Endothelial cell of umbilical vein (primary cell): ENCODE data around the gene CYP4F22. TPM values are rescaled to one million over a fixed set of nuclear protein-coding genes. Genes with fewer than 3 reads are reported as not detected.
A peak's percentile ranks its signal among the peaks of the same experiment; 100 is the strongest.

ENCODE experiments used
- BruUV-seq: library from RNA; stranded (reverse); fragments of 400-500 nt; replicated peaks from 2 replicates; lab custom pipeline; 2021; lab: Mats Ljungman, UMichigan
- CTCF ChIA-PET: fragments of 300-600, 350-600 bp; sonication (Branson Sonifier 250); formaldehyde crosslinking; loops from one replicate; lab custom pipeline; 2021; ENCODE audit warnings: antibody characterized with exemption, inconsistent platforms; lab: Charles Lee
- POLR2A ChIA-PET: fragments of 300-600, 350-600 bp; sonication (Branson Sonifier 250); formaldehyde crosslinking; loops from one replicate; lab custom pipeline; 2021; ENCODE audit warnings: antibody characterized with exemption, inconsistent platforms; lab: Charles Lee
- DNase-seq: peaks from one replicate; pipeline ENCODE4 v3.0.0-alpha.2; 2011; ENCODE audit warnings: low read depth, low spot score
- FAIRE-seq: peaks from 2 replicates; lab custom pipeline; 2011; peaks lifted over from hg19 to GRCh38; lab: Jason Lieb, UNC
- H2AFZ ChIP-seq: 2 replicates; pipeline ENCODE4 v1.6.0; 2012; ENCODE audit warnings: low read depth, low read length, control low read depth, inconsistent platforms
- H3K27ac ChIP-seq: 2 replicates; pipeline ENCODE4 v1.5.1; 2011; ENCODE audit warnings: low read depth, mild to moderate bottlenecking, control low read depth, low read length, moderate library complexity; ENCODE audit not compliant: insufficient read depth
- H3K27me3 ChIP-seq, 2 experiments: 2 replicates each; pipeline versions ENCODE4 v1.6.0 to v1.6.1; 2011; ENCODE audit warnings: low read length in 2 of 2, mixed read lengths in 1 of 2; ENCODE audit not compliant: control insufficient read depth in 2 of 2, insufficient read depth in 2 of 2
- H3K36me3 ChIP-seq, 2 experiments: 2 replicates in 1 of 2; 3 replicates in 1 of 2; pipeline ENCODE4 v1.5.1; 2011; ENCODE audit warnings: low read length in 2 of 2, mild to moderate bottlenecking in 1 of 2, moderate library complexity in 1 of 2; ENCODE audit not compliant: control insufficient read depth in 2 of 2, insufficient read depth in 2 of 2; ENCODE audit errors: extremely low read depth in 1 of 2
- H3K4me1 ChIP-seq: 3 replicates; pipeline ENCODE4 v1.5.1; 2011; ENCODE audit warnings: mild to moderate bottlenecking, low read length; ENCODE audit not compliant: control insufficient read depth, insufficient read depth; ENCODE audit errors: extremely low read depth
- H3K4me2 ChIP-seq: 2 replicates; pipeline ENCODE4 v1.6.1; 2011; ENCODE audit warnings: low read length, control low read depth, mixed read lengths; ENCODE audit not compliant: insufficient read depth
- H3K4me3 ChIP-seq, 3 experiments: fragments of 200-600 bp in 1 of 3; sonication (generic), shearing (Covaris generic) in 1 of 3; replicated peaks in 1 of 3; 2 replicates each; pipeline ENCODE4 v1.5.1; 2011 to 2016; ENCODE audit warnings: control low read depth in 3 of 3, low read length in 3 of 3, mild to moderate bottlenecking in 2 of 3, inconsistent platforms in 1 of 3, low read depth in 1 of 3, moderate library complexity in 1 of 3; ENCODE audit not compliant: insufficient read depth in 1 of 3
- H3K79me2 ChIP-seq: 2 replicates; pipeline ENCODE4 v1.6.0; 2012; ENCODE audit warnings: low read length, inconsistent platforms; ENCODE audit not compliant: control insufficient read depth, insufficient read depth
- H3K9ac ChIP-seq: replicated peaks from 2 replicates; pipeline ENCODE3; 2011; ENCODE audit warnings: low read length, control low read depth; ENCODE audit not compliant: insufficient read depth; ENCODE audit errors: extremely low read depth
- H3K9me1 ChIP-seq: replicated peaks from 3 replicates; pipeline ENCODE4 v1.6.0; 2011; ENCODE audit warnings: mild to moderate bottlenecking, low read length; ENCODE audit not compliant: control insufficient read depth, insufficient read depth; ENCODE audit errors: extremely low read depth
- H3K9me3 ChIP-seq: replicated peaks from 2 replicates; pipeline ENCODE4 v1.5.1; 2012; ENCODE audit warnings: low read length, inconsistent platforms; ENCODE audit not compliant: control insufficient read depth, insufficient read depth
- H4K20me1 ChIP-seq: replicated peaks from 2 replicates; pipeline ENCODE3; 2011; ENCODE audit warnings: mild to moderate bottlenecking, low read length; ENCODE audit not compliant: control insufficient read depth, insufficient read depth; ENCODE audit errors: extremely low read depth
- EZH2 ChIP-seq: IDR thresholded peaks from 2 replicates; pipeline ENCODE4 v1.6.1; 2012; ENCODE audit warnings: borderline replicate concordance, low read depth, mild to moderate bottlenecking, moderate library complexity, low read length, inconsistent platforms; ENCODE audit not compliant: severe bottlenecking
- FOS ChIP-seq: IDR thresholded peaks from 2 replicates; pipeline ENCODE4 v1.6.1; 2011; ENCODE audit warnings: mild to moderate bottlenecking, low read length, moderate library complexity, borderline replicate concordance; ENCODE audit not compliant: insufficient read depth
- GATA2 ChIP-seq: IDR thresholded peaks from 2 replicates; pipeline ENCODE4 v1.7.0; 2011; ENCODE audit warnings: low read depth, mild to moderate bottlenecking, moderate library complexity, mixed read lengths, low read length; ENCODE audit not compliant: insufficient read length, insufficient read depth
- JUN ChIP-seq: IDR thresholded peaks from 2 replicates; pipeline ENCODE4 v1.6.1; 2011; ENCODE audit warnings: borderline replicate concordance, low read depth; ENCODE audit not compliant: insufficient read length, insufficient read depth
- MAX ChIP-seq: IDR thresholded peaks from 2 replicates; pipeline ENCODE4 v1.6.1; 2011; ENCODE audit not compliant: insufficient read depth, insufficient read length
- MYC ChIP-seq: IDR thresholded peaks from one replicate; pipeline ENCODE4 v1.6.1; 2011; ENCODE audit warnings: mild to moderate bottlenecking, low read depth, low read length
- POLR2A ChIP-seq: IDR thresholded peaks from 2 replicates; pipeline ENCODE4 v1.6.1; 2012; ENCODE audit warnings: low read depth, mild to moderate bottlenecking, control low read depth, low read length
- POLR2AphosphoS5 ChIP-seq: IDR thresholded peaks from 2 replicates; pipeline ENCODE4 v1.6.1; 2012; ENCODE audit warnings: low read depth, mild to moderate bottlenecking, control low read depth, low read length, moderate library complexity; ENCODE audit not compliant: insufficient read depth
- dilution Hi-C: fragments of 300-500 bp; cut with MboI; formaldehyde crosslinking; loops from one replicate; pipeline ENCODE4 v1.15.0; 2019; ENCODE audit warnings: low sequenced_read_pairs; ENCODE audit not compliant: extremely low pct_ligation_motif_present
- intact Hi-C: fragments of 100-400 bp; cut with micrococcal nuclease; formaldehyde crosslinking; loops from one replicate; pipeline ENCODE4 v1.10.0; 2022
- polyA plus RNA-seq, 4 experiments: library from polyadenylated mRNA; depleted of rRNA in 3 of 4; stranded (reverse) in 3 of 4; unstranded in 1 of 4; fragments of >200 nt; gene quantifications; 2 replicates each; pipeline versions ENCODE4 v1.2.1 to v1.2.3, GENCODE V29; 2011 to 2012; ENCODE audit warnings: missing spikeins in 1 of 4
- total RNA-seq: library from RNA; stranded (reverse); gene quantifications from 2 replicates; pipeline ENCODE4 v1.2.3, GENCODE V29; 2021
- TF ChIP-seq, protein P1 (sequence below), 2 donors: IDR thresholded peaks; 1 replicate in 1 of 2; 2 replicates in 1 of 2; pipeline ENCODE4 v1.5.1; 2011; ENCODE audit warnings: low read length in 2 of 2, mild to moderate bottlenecking in 2 of 2, moderate library complexity in 2 of 2, control low read depth in 1 of 2, inconsistent platforms in 1 of 2, low read depth in 1 of 2; ENCODE audit not compliant: insufficient read depth in 1 of 2; ENCODE audit errors: extremely low read depth in 1 of 2

The CYP4F22 gene
- total and polyA plus RNA-seq, 2 donors (not counting 3 experiments of a cell fraction or from before 2014, with no cell fraction given): not detected

DNA sequence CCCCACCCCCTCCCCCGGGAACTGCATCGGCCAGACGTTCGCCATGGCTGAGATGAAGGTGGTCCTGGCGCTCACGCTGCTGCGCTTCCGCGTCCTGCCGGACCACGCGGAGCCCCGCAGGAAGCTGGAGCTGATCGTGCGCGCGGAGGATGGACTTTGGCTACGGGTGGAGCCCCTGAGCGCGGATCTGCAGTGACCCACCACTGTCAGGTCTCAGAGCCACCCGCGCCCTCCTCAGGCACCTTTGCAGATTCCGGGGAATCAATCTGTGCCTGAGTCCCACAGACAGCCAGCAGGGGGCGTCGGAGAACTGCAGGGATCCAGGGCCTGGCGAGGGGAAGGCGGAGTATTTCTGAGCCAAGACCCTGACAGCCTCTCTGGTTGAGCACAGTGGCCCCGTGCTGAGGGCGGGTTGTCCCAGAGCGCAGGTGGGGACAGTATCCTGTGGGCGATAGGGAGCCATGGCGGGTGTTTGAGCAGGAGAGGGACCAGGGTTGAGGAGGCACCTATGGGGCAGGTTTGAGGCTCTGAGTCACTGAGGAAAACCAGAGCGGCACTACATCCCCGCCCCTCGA lies 76.3 kb downstream of the CYP4F22 start:
- Histone ChIP-seq H3K4me3 (no peak overlapping the region), H3K27ac (no peak overlapping the region), H3K9me3 (no peaks in the 10 kb centered on the region), H3K27me3 (no peaks in the 10 kb centered on the region), H3K79me2 (no peaks in the 10 kb centered on the region), H4K20me1 (no peaks in the 10 kb centered on the region), H3K9me1 (no peaks in the 10 kb centered on the region), H3K4me1 (no peaks in the 10 kb centered on the region), H3K9ac (no peak overlapping the region), H3K36me3 (no peaks in the 10 kb centered on the region), H3K4me2 (no peak overlapping the region), H2AFZ (peak overlapping the region; percentile 73)
- FAIRE-seq: peak; percentile 74
- dilution Hi-C loops (no loop called here), intact Hi-C loops (loop anchor here (1.0 kb wide), 2 partner anchors 285 to 598 kb away; no protein-coding TSS in a partner anchor)
- POLR2A ChIA-PET: no interaction called here
- no TSS peak for BruUV-seq
- CTCF ChIA-PET: no interaction called here
- TF ChIP-seq, protein P1, sequence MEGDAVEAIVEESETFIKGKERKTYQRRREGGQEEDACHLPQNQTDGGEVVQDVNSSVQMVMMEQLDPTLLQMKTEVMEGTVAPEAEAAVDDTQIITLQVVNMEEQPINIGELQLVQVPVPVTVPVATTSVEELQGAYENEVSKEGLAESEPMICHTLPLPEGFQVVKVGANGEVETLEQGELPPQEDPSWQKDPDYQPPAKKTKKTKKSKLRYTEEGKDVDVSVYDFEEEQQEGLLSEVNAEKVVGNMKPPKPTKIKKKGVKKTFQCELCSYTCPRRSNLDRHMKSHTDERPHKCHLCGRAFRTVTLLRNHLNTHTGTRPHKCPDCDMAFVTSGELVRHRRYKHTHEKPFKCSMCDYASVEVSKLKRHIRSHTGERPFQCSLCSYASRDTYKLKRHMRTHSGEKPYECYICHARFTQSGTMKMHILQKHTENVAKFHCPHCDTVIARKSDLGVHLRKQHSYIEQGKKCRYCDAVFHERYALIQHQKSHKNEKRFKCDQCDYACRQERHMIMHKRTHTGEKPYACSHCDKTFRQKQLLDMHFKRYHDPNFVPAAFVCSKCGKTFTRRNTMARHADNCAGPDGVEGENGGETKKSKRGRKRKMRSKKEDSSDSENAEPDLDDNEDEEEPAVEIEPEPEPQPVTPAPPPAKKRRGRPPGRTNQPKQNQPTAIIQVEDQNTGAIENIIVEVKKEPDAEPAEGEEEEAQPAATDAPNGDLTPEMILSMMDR (IDR thresholded peaks at IDR 0.05; ENCODE audit: extremely low read depth in 1 of 2, insufficient read depth in 1 of 2, low read depth in 1 of 2, low read length in 2 of 2): peak; percentile 86 to 91
- TF ChIP-seq EZH2: no peak
- DNase-seq: peak; percentile 58

- Histone ChIP-seq H3K9ac (no peak overlapping the region), H3K9me1 (no peaks in the 10 kb centered on the region), H3K27ac (no peak overlapping the region), H4K20me1 (no peaks in the 10 kb centered on the region), H3K27me3 (no peaks in the 10 kb centered on the region), H3K9me3 (no peaks in the 10 kb centered on the region), H3K4me1 (no peaks in the 10 kb centered on the region), H2AFZ (no peak overlapping the region), H3K4me2 (no peak overlapping the region), H3K4me3 (no peak overlapping the region), H3K79me2 (no peaks in the 10 kb centered on the region), H3K36me3 (no peaks in the 10 kb centered on the region)
- no peak for TF ChIP-seq FOS
- no peak for TF ChIP-seq JUN
- no peak for TF ChIP-seq POLR2AphosphoS5
- no peak for TF ChIP-seq POLR2A
- no peak for TF ChIP-seq EZH2
- TF ChIP-seq, protein P1 (IDR thresholded peaks at IDR 0.05; ENCODE audit: extremely low read depth in 1 of 2, insufficient read depth in 1 of 2, low read depth in 1 of 2, low read length in 2 of 2): no peak
- no peak for TF ChIP-seq GATA2
- no peak for TF ChIP-seq MAX
- no peak for TF ChIP-seq MYC
- intact Hi-C loops (no loop called here), dilution Hi-C loops (no loop called here)
- FAIRE-seq: no peak
- BruUV-seq: no TSS peak
- no peak for DNase-seq
- ChIA-PET POLR2A (no interaction called here), CTCF (no interaction called here)
These were observed 79.3 kb downstream of the CYP4F22 start for GRCh38 chr19:15587663-15588062.
